H1 (cell line): Measurements from ENCODE around the gene FGFR2.

Experiments used
- CTCF ChIP-seq, 3 experiments: IDR thresholded peaks; 1 replicate in 2 of 3; 2 replicates in 1 of 3; pipeline versions ENCODE4 v1.5.1 to v1.6.1; 2011; ENCODE audit warnings: low read length in 3 of 3, mild to moderate bottlenecking in 3 of 3, inconsistent platforms in 2 of 3, low read depth in 1 of 3, moderate library complexity in 1 of 3; ENCODE audit not compliant: insufficient read depth in 1 of 3; ENCODE audit errors: control extremely low read depth in 1 of 3
- HDAC6 ChIP-seq: IDR thresholded peaks from one replicate; pipeline ENCODE4 v1.7.1; 2012; ENCODE audit warnings: low read depth, mild to moderate bottlenecking, inconsistent platforms, low read length, moderate library complexity
- MAX ChIP-seq: IDR thresholded peaks from 2 replicates; pipeline ENCODE4 v1.6.1; 2012; ENCODE audit warnings: inconsistent platforms
- SP1 ChIP-seq: IDR thresholded peaks from 2 replicates; pipeline ENCODE4 v1.6.1; 2011; ENCODE audit warnings: low read depth, low read length
- SRF ChIP-seq: IDR thresholded peaks from 2 replicates; pipeline ENCODE4 v1.6.1; 2011; ENCODE audit warnings: mild to moderate bottlenecking, low read depth, low read length, moderate library complexity
- TAF1 ChIP-seq: IDR thresholded peaks from 2 replicates; pipeline ENCODE4 v1.6.1; 2011; ENCODE audit warnings: mild to moderate bottlenecking, low read depth, low read length
- USF2 ChIP-seq: IDR thresholded peaks from 2 replicates; pipeline ENCODE4 v1.6.1; 2011; ENCODE audit warnings: low read length, improper control_type of control experiment

- no peak for TF ChIP-seq SRF
- no peak for TF ChIP-seq MAX
- no peak for TF ChIP-seq TAF1
- TF ChIP-seq SP1, result no peak
- no peak for TF ChIP-seq CTCF (IDR thresholded peaks at IDR 0.05; ENCODE audit: control extremely low read depth in 1 of 3, insufficient read depth in 1 of 3, low read depth in 1 of 3, low read length in 3 of 3)
- TF ChIP-seq HDAC6, result no peak
- no peak for TF ChIP-seq USF2
These were observed 142.9 kb downstream of the FGFR2 start for GRCh38 chr10:121455377-121455776.
